Neuronal stem cell (in vitro differentiated cells): ENCODE data around the gene LGR6.

ENCODE experiments used
- DNase-seq: peaks from one replicate; pipeline ENCODE4 v3.0.0-alpha.2; 2013; ENCODE audit warnings: low spot score
- H2AFZ ChIP-seq: one replicate; pipeline ENCODE4 v1.6.1; 2013; ENCODE audit warnings: mild to moderate bottlenecking, low read length, inconsistent platforms
- H2AK5ac ChIP-seq: 2 replicates; pipeline ENCODE4 v1.6.1; 2013; ENCODE audit warnings: low read depth, mild to moderate bottlenecking, inconsistent platforms, low read length, moderate library complexity, mixed read lengths
- H2BK120ac ChIP-seq: 2 replicates; pipeline ENCODE4 v1.6.1; 2013; ENCODE audit warnings: low read depth, mild to moderate bottlenecking, inconsistent platforms, low read length, moderate library complexity, mixed read lengths
- H2BK12ac ChIP-seq: one replicate; pipeline ENCODE4 v1.6.1; 2013; ENCODE audit warnings: low read length, inconsistent platforms
- H2BK15ac ChIP-seq: 2 replicates; pipeline ENCODE4 v1.6.1; 2013; ENCODE audit warnings: mild to moderate bottlenecking, low read length, inconsistent platforms, mixed read lengths
- H2BK5ac ChIP-seq: one replicate; pipeline ENCODE4 v1.6.1; 2013; ENCODE audit warnings: inconsistent platforms, mild to moderate bottlenecking, low read length, moderate library complexity
- H3K14ac ChIP-seq: one replicate; pipeline ENCODE4 v1.6.1; 2013; ENCODE audit warnings: low read length, inconsistent platforms
- H3K18ac ChIP-seq: 2 replicates; pipeline ENCODE4 v1.6.1; 2013; ENCODE audit warnings: low read length, inconsistent platforms
- H3K23ac ChIP-seq: 2 replicates; pipeline ENCODE4 v1.6.1; 2013; ENCODE audit warnings: low read depth, mild to moderate bottlenecking, mixed read lengths, low read length, inconsistent platforms; ENCODE audit not compliant: poor library complexity
- H3K27ac ChIP-seq: replicated peaks from 3 replicates; pipeline ENCODE4 v1.5.1; 2013; ENCODE audit warnings: low read length, inconsistent platforms
- H3K27me3 ChIP-seq, 3 experiments: 2 replicates each; pipeline ENCODE4 v1.6.1; 2013; ENCODE audit warnings: low read length in 3 of 3, mild to moderate bottlenecking in 2 of 3, inconsistent platforms in 1 of 3, low read depth in 1 of 3, mixed read lengths in 1 of 3, moderate library complexity in 1 of 3; ENCODE audit not compliant: control insufficient read depth in 3 of 3, insufficient read depth in 3 of 3
- H3K36me3 ChIP-seq, 2 donors: replicated peaks in 1 of 2; 2 replicates each; pipeline ENCODE4 v1.6.1; 2013; ENCODE audit warnings: low read length in 2 of 2; ENCODE audit not compliant: control insufficient read depth in 2 of 2, insufficient read depth in 2 of 2
- H3K4ac ChIP-seq: 2 replicates; pipeline ENCODE4 v1.6.1; 2013; ENCODE audit warnings: inconsistent platforms, mild to moderate bottlenecking, low read length, moderate library complexity
- H3K4me1 ChIP-seq, 2 donors: 1 replicate in 1 of 2; 2 replicates in 1 of 2; pipeline ENCODE4 v1.6.1; 2013; ENCODE audit warnings: low read length in 2 of 2, low read depth in 1 of 2; ENCODE audit not compliant: control insufficient read depth in 2 of 2, insufficient read depth in 1 of 2
- H3K4me2 ChIP-seq: one replicate; pipeline ENCODE4 v1.6.1; 2013; ENCODE audit warnings: mild to moderate bottlenecking, low read length, inconsistent platforms; ENCODE audit not compliant: insufficient read depth, poor library complexity, severe bottlenecking
- H3K4me3 ChIP-seq, 2 donors: 2 replicates each; pipeline ENCODE4 v1.5.1; 2013; ENCODE audit warnings: low read length in 2 of 2, mild to moderate bottlenecking in 2 of 2, inconsistent platforms in 1 of 2, moderate library complexity in 1 of 2
- H3K79me1 ChIP-seq: one replicate; pipeline ENCODE4 v1.6.1; 2013; ENCODE audit warnings: low read depth, mild to moderate bottlenecking, inconsistent platforms, low read length, moderate library complexity
- H3K9ac ChIP-seq: one replicate; pipeline ENCODE4 v1.6.1; 2013; ENCODE audit warnings: mild to moderate bottlenecking, low read depth, low read length, inconsistent platforms; ENCODE audit not compliant: poor library complexity
- H3K9me3 ChIP-seq, 2 donors: replicated peaks in 1 of 2; 2 replicates each; pipeline versions ENCODE3 to v1.6.1; 2013; ENCODE audit warnings: low read length in 2 of 2, mild to moderate bottlenecking in 2 of 2, inconsistent platforms in 1 of 2, low read depth in 1 of 2, mixed read lengths in 1 of 2, moderate library complexity in 1 of 2; ENCODE audit not compliant: control insufficient read depth in 2 of 2, insufficient read depth in 1 of 2
- H4K8ac ChIP-seq: one replicate; pipeline ENCODE4 v1.6.1; 2013; ENCODE audit warnings: low read depth, mild to moderate bottlenecking, inconsistent platforms, low read length, moderate library complexity
- H4K91ac ChIP-seq: one replicate; pipeline ENCODE4 v1.6.1; 2013; ENCODE audit warnings: low read length, low read depth, mild to moderate bottlenecking, inconsistent platforms; ENCODE audit not compliant: poor library complexity
- WGBS, 2 donors: extraction: QIAGEN DNeasy Blood & Tissue Kit; methylation state at CpG; one replicate each; pipeline ENCODE4 v1.1.7; 2013; ENCODE audit warnings: missing lambda C conversion rate in 2 of 2, mixed read lengths in 1 of 2; ENCODE audit not compliant: insufficient read length in 2 of 2, insufficient replicate concordance in 1 of 2; ENCODE audit errors: extremely low coverage in 2 of 2; 5-methylcytosine and 5-hydroxymethylcytosine counted together

Gene LGR6

DNA sequence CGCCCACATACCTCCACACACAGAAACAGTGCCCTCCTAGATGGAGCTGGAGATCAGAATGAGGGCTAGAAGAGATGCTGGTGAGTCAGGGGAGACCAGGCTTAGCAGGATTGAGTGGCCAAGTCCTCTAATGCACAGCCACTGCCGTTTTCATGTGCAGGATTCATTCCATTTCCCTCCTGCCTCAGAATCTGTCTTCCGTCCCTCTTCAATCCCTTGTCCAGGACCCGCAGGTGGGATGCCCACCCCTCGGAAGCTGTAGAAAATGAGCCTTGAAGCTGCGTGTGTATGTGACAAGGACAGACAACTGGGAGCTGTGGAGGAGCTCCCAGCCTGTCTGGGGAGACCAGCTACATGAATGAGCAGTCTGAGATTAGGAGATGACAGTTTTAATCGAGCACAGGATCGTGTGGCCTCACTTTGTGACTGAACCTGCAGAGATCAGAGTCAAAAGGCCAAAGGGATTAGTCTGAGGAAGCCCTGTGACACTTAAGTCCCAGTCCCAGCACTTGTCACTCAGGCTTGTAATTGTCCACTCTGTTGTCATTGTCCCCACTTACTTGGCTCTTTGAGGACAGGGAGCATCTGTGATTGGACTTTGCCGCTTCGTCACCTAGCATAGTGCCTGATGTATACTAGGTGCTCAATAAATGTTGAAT lies 22.0 kb downstream of the LGR6 start:
- peaks cover 0 to 22% of the 10 kb centered on the region in 2 donors for H3K4me1 ChIP-seq
- H3K23ac ChIP-seq: no peak overlapping the region
- no peaks in the 10 kb centered on the region for H3K36me3 ChIP-seq
- no CpG with 5 or more reads among the region's 10 CpGs for WGBS, 2 donors
- no peak overlapping the region for H2AK5ac ChIP-seq
- H3K14ac ChIP-seq: no peak overlapping the region
- H3K27ac ChIP-seq: no peak overlapping the region
- H2BK12ac ChIP-seq: no peak overlapping the region
- H3K4ac ChIP-seq: no peak overlapping the region
- no peak overlapping the region for H2BK15ac ChIP-seq
- H4K8ac ChIP-seq: no peak overlapping the region
- H3K9me3 ChIP-seq: no peaks in the 10 kb centered on the region
- no peak overlapping the region for H2BK5ac ChIP-seq
- no peaks in the 10 kb centered on the region for H3K79me1 ChIP-seq
- no peak overlapping the region for H2AFZ ChIP-seq
- H3K9ac ChIP-seq: no peak overlapping the region
- no peak overlapping the region for H2BK120ac ChIP-seq
- no peak overlapping the region for H3K4me2 ChIP-seq
- H3K4me3 ChIP-seq: no peak overlapping the region
- no peak for DNase-seq
- peak overlapping the region; percentile 40 for H3K18ac ChIP-seq
- no peak overlapping the region for H4K91ac ChIP-seq
- H3K27me3 ChIP-seq: peaks cover 0 to 69% (median 2%) of the 10 kb centered on the region in 3 experiments

DNA sequence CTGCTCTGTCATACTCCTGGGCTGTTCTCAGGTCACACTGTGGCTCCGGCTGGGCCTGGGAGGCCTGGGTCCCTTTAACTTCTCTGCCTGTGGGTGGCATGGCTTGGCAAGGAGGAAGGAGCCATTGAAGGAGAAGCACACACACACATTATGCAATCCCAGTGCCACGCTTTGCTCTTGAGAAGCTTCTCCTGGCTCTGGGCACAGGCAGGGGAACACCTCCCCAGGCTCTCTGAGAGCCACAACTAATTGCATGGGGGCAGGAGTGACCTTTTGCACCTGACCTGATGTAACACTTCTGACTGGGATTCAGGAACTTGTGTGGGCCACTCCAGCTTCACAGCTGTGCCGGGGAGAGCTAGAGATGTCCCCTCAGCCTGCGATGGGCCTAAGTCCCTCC lies 23.1 kb downstream of the LGR6 start:
- H2BK12ac ChIP-seq: no peak overlapping the region
- no peak overlapping the region for H3K9ac ChIP-seq
- H2BK5ac ChIP-seq: no peak overlapping the region
- H4K8ac ChIP-seq: no peak overlapping the region
- no peak overlapping the region for H2AK5ac ChIP-seq
- no peak overlapping the region for H3K4me3 ChIP-seq
- no peak overlapping the region for H3K4me2 ChIP-seq
- no peaks in the 10 kb centered on the region for H3K9me3 ChIP-seq
- H3K4me1 ChIP-seq: peaks cover 3 to 25% of the 10 kb centered on the region in 2 donors
- H3K4ac ChIP-seq: no peak overlapping the region
- no peak overlapping the region for H3K14ac ChIP-seq
- H2BK120ac ChIP-seq: no peak overlapping the region
- no CpG with 5 or more reads among the region's 4 CpGs for WGBS, 2 donors
- no peaks in the 10 kb centered on the region for H3K36me3 ChIP-seq
- H3K27me3 ChIP-seq: peaks cover 0 to 68% (median 2%) of the 10 kb centered on the region in 3 experiments
- DNase-seq: no peak
- H3K18ac ChIP-seq: peak overlapping the region; percentile 29
- no peaks in the 10 kb centered on the region for H3K79me1 ChIP-seq
- no peak overlapping the region for H3K23ac ChIP-seq
- H2AFZ ChIP-seq: no peak overlapping the region
- no peak overlapping the region for H4K91ac ChIP-seq
- no peak overlapping the region for H2BK15ac ChIP-seq
- no peak overlapping the region for H3K27ac ChIP-seq

DNA sequence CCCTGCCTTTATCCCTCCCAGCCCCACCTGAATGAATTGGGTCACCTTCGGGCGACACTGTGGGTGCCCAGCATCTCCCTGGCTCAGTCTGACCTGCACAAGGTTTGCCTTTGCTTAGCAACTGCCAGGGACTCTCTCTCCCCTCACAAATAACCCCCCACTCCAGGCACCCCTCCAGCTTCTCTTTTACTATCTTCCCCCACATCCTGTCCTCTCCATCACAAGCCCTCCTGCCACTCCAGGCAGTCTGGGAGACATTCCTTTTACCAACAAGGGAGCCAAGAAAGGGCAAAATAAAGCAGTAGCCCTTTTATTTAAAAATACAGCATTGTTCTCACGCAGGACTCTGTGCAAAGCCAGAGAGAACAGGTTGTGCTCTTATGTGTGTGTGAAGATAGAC lies 23.9 kb downstream of the LGR6 start:
- peaks cover 0 to 60% (median 2%) of the 10 kb centered on the region in 3 experiments for H3K27me3 ChIP-seq
- H2BK5ac ChIP-seq: no peak overlapping the region
- DNase-seq: no peak
- WGBS, 2 donors: no CpG with 5 or more reads among the region's 3 CpGs
- H3K27ac ChIP-seq: no peak overlapping the region
- H3K18ac ChIP-seq: no peak overlapping the region
- H4K91ac ChIP-seq: no peak overlapping the region
- H3K4ac ChIP-seq: no peak overlapping the region
- no peak overlapping the region for H2BK120ac ChIP-seq
- H3K79me1 ChIP-seq: no peaks in the 10 kb centered on the region
- no peaks in the 10 kb centered on the region for H3K9me3 ChIP-seq
- no peaks in the 10 kb centered on the region for H3K36me3 ChIP-seq
- H3K9ac ChIP-seq: no peak overlapping the region
- H2AFZ ChIP-seq: no peak overlapping the region
- H2BK15ac ChIP-seq: no peak overlapping the region
- no peak overlapping the region for H2BK12ac ChIP-seq
- H4K8ac ChIP-seq: no peak overlapping the region
- no peak overlapping the region for H3K4me3 ChIP-seq
- no peak overlapping the region for H2AK5ac ChIP-seq
- H3K14ac ChIP-seq: no peak overlapping the region
- H3K23ac ChIP-seq: no peak overlapping the region
- H3K4me2 ChIP-seq: no peak overlapping the region
- peaks cover 9 to 29% of the 10 kb centered on the region in 2 donors for H3K4me1 ChIP-seq

DNA sequence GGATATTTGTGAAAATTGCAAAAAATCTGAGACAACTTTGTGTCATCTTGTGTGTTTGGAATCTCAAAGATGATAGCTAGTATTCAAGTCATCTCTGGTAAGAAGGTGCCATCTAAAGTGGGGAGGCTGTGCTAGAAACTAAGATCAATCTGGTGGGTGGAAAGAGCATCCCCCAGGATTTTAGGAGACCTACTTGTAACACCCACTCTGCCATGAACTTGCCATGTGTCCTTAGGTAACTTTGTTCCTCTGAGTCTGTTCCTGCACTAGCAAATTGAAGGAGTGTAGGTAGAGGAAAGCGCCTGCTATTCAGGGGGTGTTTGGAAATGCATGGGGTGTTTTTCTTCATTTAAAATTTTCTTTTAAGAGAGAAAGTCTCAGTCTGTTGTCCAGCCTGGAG lies 24.4 kb downstream of the LGR6 start:
- Histone ChIP-seq H4K8ac (no peak overlapping the region), H2AK5ac (no peak overlapping the region), H3K79me1 (no peaks in the 10 kb centered on the region), H3K27ac (no peak overlapping the region), H3K9me3 (no peaks in the 10 kb centered on the region), H2BK15ac (no peak overlapping the region), H3K36me3 (no peaks in the 10 kb centered on the region), H3K4me3 (no peak overlapping the region), H3K27me3 (peaks cover 0 to 55% (median 2%) of the 10 kb centered on the region in 3 experiments), H3K4ac (no peak overlapping the region), H3K14ac (no peak overlapping the region), H2BK120ac (no peak overlapping the region), H2BK5ac (no peak overlapping the region), H3K4me2 (no peak overlapping the region), H3K4me1 (peaks cover 9 to 29% of the 10 kb centered on the region in 2 donors), H2BK12ac (no peak overlapping the region), H4K91ac (no peak overlapping the region), H2AFZ (no peak overlapping the region), H3K23ac (no peak overlapping the region), H3K18ac (no peak overlapping the region), H3K9ac (no peak overlapping the region)
- no peak for DNase-seq
- no CpG with 5 or more reads among the region's 1 CpG for WGBS, 2 donors
